GM12878 (cell line): ENCODE data around the gene SLX4IP. TPM values are rescaled to one million over a fixed set of nuclear protein-coding genes. Genes with fewer than 3 reads are reported as not detected.

Source experiments
- ATAC-seq: fragments of 200-7000 bp; cut with Tn5 transposase; 3 replicates; pipeline ENCODE4 v1.9.1; 2020; ENCODE audit warnings: mild to moderate bottlenecking, moderate library complexity
- BruUV-seq: library from RNA; stranded (reverse); fragments of 400-500 nt; replicated peaks from 2 replicates; lab custom pipeline; 2021; lab: Mats Ljungman, UMichigan
- CTCF ChIA-PET: fragments of 300-600 bp; sonication (Branson Sonifier 250); formaldehyde crosslinking; extraction: SDS; loops from one replicate; lab custom pipeline; 2021; ENCODE audit warnings: inconsistent platforms; lab: Yijun Ruan, JAX
- POLR2A ChIA-PET: fragments of 350-600 bp; formaldehyde crosslinking; extraction: SDS; loops from one replicate; lab custom pipeline; 2021; ENCODE audit warnings: inconsistent platforms; lab: Charles Lee
- RAD21 ChIA-PET: fragments of 300-600 bp; sonication (Branson Sonifier 250); formaldehyde crosslinking; loops from one replicate; lab custom pipeline; 2023; ENCODE audit warnings: antibody characterized with exemption; ENCODE audit not compliant: unreplicated experiment; lab: Charles Lee
- SMC1A ChIA-PET: fragments of 300-600 bp; sonication (Branson Sonifier 250); formaldehyde crosslinking; loops from one replicate; lab custom pipeline; 2023; ENCODE audit not compliant: unreplicated experiment, uncharacterized antibody; lab: Charles Lee
- DNase-seq: peaks from one replicate; pipeline ENCODE4 v3.0.0-alpha.2; 2011; ENCODE audit warnings: low read depth, low spot score
- FAIRE-seq: peaks from 3 replicates; lab custom pipeline; 2011; peaks lifted over from hg19 to GRCh38; lab: Jason Lieb, UNC
- H2AFZ ChIP-seq: 2 replicates; pipeline ENCODE4 v1.6.0; 2011; ENCODE audit warnings: low read depth, low read length, control low read depth; ENCODE audit not compliant: control insufficient read depth
- H3K27ac ChIP-seq: 2 replicates; pipeline ENCODE4 v1.5.1; 2011; ENCODE audit warnings: control low read depth; ENCODE audit not compliant: control insufficient read depth, insufficient read depth
- H3K27me3 ChIP-seq, 2 experiments: replicated peaks in 1 of 2; 2 replicates each; pipeline versions ENCODE4 v1.6.0 to v1.6.1; 2011; ENCODE audit warnings: low read length in 1 of 2; ENCODE audit not compliant: control insufficient read depth in 2 of 2, insufficient read depth in 2 of 2
- H3K36me3 ChIP-seq, 2 experiments: 2 replicates each; pipeline ENCODE4 v1.5.1; 2011; ENCODE audit warnings: low read length in 1 of 2; ENCODE audit not compliant: control insufficient read depth in 2 of 2, insufficient read depth in 2 of 2
- H3K4me1 ChIP-seq: 2 replicates; pipeline ENCODE4 v1.6.1; 2011; ENCODE audit warnings: mild to moderate bottlenecking, low read length, moderate library complexity, mixed read lengths; ENCODE audit not compliant: control insufficient read depth, insufficient read depth
- H3K4me2 ChIP-seq: 2 replicates; pipeline ENCODE4 v1.6.0; 2011; ENCODE audit warnings: control low read depth; ENCODE audit not compliant: control insufficient read depth, insufficient read depth
- H3K4me3 ChIP-seq: fragments of 200-600 bp; sonication (generic); 2 replicates; pipeline ENCODE4 v1.5.1; 2016
- H3K79me2 ChIP-seq: 2 replicates; pipeline ENCODE4 v1.6.0; 2011; ENCODE audit warnings: low read length; ENCODE audit not compliant: control insufficient read depth, insufficient read depth
- H3K9ac ChIP-seq: 2 replicates; pipeline ENCODE4 v1.8.0; 2011; ENCODE audit warnings: low read length, control low read depth, mixed read lengths; ENCODE audit not compliant: control insufficient read depth, insufficient read depth
- H3K9me3 ChIP-seq: replicated peaks from 3 replicates; pipeline ENCODE4 v1.5.1; 2011; ENCODE audit warnings: mild to moderate bottlenecking, low read length; ENCODE audit not compliant: control insufficient read depth, insufficient read depth
- H4K20me1 ChIP-seq: 2 replicates; pipeline ENCODE4 v1.6.0; 2011; ENCODE audit not compliant: control insufficient read depth, insufficient read depth
- BHLHE40 ChIP-seq, 2 experiments: fragments of 450-650 bp in 1 of 2; IDR thresholded peaks; 2 replicates each; pipeline ENCODE4 v1.6.1; 2011 to 2017; ENCODE audit warnings: low read depth in 2 of 2, borderline replicate concordance in 1 of 2, improper control_type of control experiment in 1 of 2, low read length in 1 of 2, mild to moderate bottlenecking in 1 of 2
- CHD4 ChIP-seq: fragments of 200-600 bp; sonication (generic); IDR thresholded peaks from 2 replicates; pipeline ENCODE4 v1.6.1; 2016; ENCODE audit warnings: mild to moderate bottlenecking
- PBX3 ChIP-seq: IDR thresholded peaks from 2 replicates; pipeline ENCODE4 v1.6.1; 2011; ENCODE audit warnings: mild to moderate bottlenecking, low read depth, low read length, moderate library complexity; ENCODE audit not compliant: insufficient replicate concordance
- ZBTB4 ChIP-seq: fragments of 450-650 bp; formaldehyde crosslinking; IDR thresholded peaks from 2 replicates; pipeline ENCODE4 v1.4.0; 2022; ENCODE audit warnings: mild to moderate bottlenecking, moderate library complexity
- WGBS: methylation state at CpG from one replicate; pipeline ENCODE4 v1.1.6; 2016; ENCODE audit warnings: low lambda C conversion rate; ENCODE audit not compliant: insufficient replicate concordance, insufficient coverage; ENCODE audit errors: missing lambda C conversion rate; 5-methylcytosine and 5-hydroxymethylcytosine counted together
- in situ Hi-C: fragments of 300-500 bp; cut with MboI; formaldehyde crosslinking; loops from 9 replicates; pipeline ENCODE4 v1.14.3; 2018; ENCODE audit warnings: mixed read lengths
- intact Hi-C: fragments of 100-400 bp; cut with micrococcal nuclease; formaldehyde crosslinking; loops from one replicate; pipeline ENCODE4 v1.14.2; 2022; ENCODE audit not compliant: unreplicated experiment
- polyA plus RNA-seq, 11 experiments: library from polyadenylated mRNA; depleted of rRNA in 4 of 11; unstranded in 6 of 11; stranded (reverse) in 5 of 11; fragments of >200 nt; fragmentation: Nextera tagmentation in 4 of 11; fragmentation: Illumina TruSeq in 1 of 11; extraction: Ambion mirVana in 4 of 11; extraction: Trizol in 1 of 11; gene quantifications; 1 replicate in 1 of 11; 2 replicates in 10 of 11; pipeline versions ENCODE4 v1.2.1 to v1.2.3, GENCODE V29; 2011 to 2016; ENCODE audit warnings: inconsistent platforms in 2 of 11, missing spikeins in 2 of 11, low read depth in 1 of 11
- total RNA-seq, 4 experiments: library from RNA; depleted of rRNA in 3 of 4; stranded (reverse); fragments of >200 nt in 3 of 4; fragmentation: Illumina TruSeq in 1 of 4; extraction: Trizol in 1 of 4; gene quantifications; 2 replicates each; pipeline versions ENCODE4 v1.2.1 to v1.2.3, GENCODE V29; 2013 to 2021

Gene SLX4IP
- total and polyA plus RNA-seq, 10 of the 15 experiments (the other 5 are each of a cell fraction or from before 2014, with no cell fraction given) = 2.2 to 11.0 (median 6.3) TPM

- in situ Hi-C loops = no loop called here
- TF ChIP-seq BHLHE40 (IDR thresholded peaks at IDR 0.05; ENCODE audit: borderline replicate concordance in 1 of 2, low read depth in 2 of 2, low read length in 1 of 2) = no peak
- ATAC-seq (no peak), DNase-seq (no peak), FAIRE-seq (no peak)
- no peaks in the 10 kb centered on the region; a peak in 1 of 4 replicates for H3K36me3 ChIP-seq
- H3K27me3 ChIP-seq = no peaks in the 10 kb centered on the region
- no peaks in the 10 kb centered on the region for H3K9me3 ChIP-seq
- no peak overlapping the region for H2AFZ ChIP-seq
- no peak overlapping the region for H3K4me3 ChIP-seq
- H3K4me1 ChIP-seq = peaks cover 5% of the 10 kb centered on the region
- CTCF ChIA-PET = interaction anchor here (2.1 kb wide), 1 partner anchor 8 kb away, joined by 6 read pairs; no protein-coding TSS in a partner anchor
- SMC1A ChIA-PET = interaction anchor here (0.5 to 1.4 kb wide), 5 partner anchors 9 to 963 kb away, joined by 3 to 6 read pairs (median 3); no protein-coding TSS in a partner anchor
- BruUV-seq = no TSS peak
- WGBS = 74% methylated on average over 4 of the region's 4 CpGs
- RAD21 ChIA-PET = interaction anchor here (1.2 kb wide), 1 partner anchor 15 kb away, joined by 4 read pairs; no protein-coding TSS in a partner anchor
- H3K9ac ChIP-seq = no peak overlapping the region
- intact Hi-C loops = no loop called here
- POLR2A ChIA-PET = no interaction called here
- no peak overlapping the region for H3K27ac ChIP-seq
- H3K79me2 ChIP-seq = no peaks in the 10 kb centered on the region
- no peaks in the 10 kb centered on the region for H4K20me1 ChIP-seq
- no peak overlapping the region for H3K4me2 ChIP-seq
These were observed 146.7 kb downstream of the SLX4IP start for GRCh38 chr20:10581823-10582222.

GRCh38 chr20:10584371-10584770 lies 149.3 kb downstream of the SLX4IP start:
- no peaks in the 10 kb centered on the region for H3K27me3 ChIP-seq
- intact Hi-C loops = no loop called here
- H2AFZ ChIP-seq = no peak overlapping the region
- DNase-seq (no peak), ATAC-seq (no peak), FAIRE-seq (no peak)
- in situ Hi-C loops = no loop called here
- H3K9ac ChIP-seq = no peak overlapping the region
- ChIA-PET SMC1A (interaction anchor here (0.9 to 1.1 kb wide), 3 partner anchors 11 to 19 kb away, joined by 3 to 4 read pairs (median 3); no protein-coding TSS in a partner anchor), RAD21 (no interaction called here), POLR2A (no interaction called here), CTCF (interaction anchor here (0.6 to 1.1 kb wide), 2 partner anchors 26 to 218 kb away, joined by 3 to 4 read pairs; no protein-coding TSS in a partner anchor)
- H3K4me3 ChIP-seq = no peak overlapping the region
- no peak overlapping the region for H3K27ac ChIP-seq
- no peak overlapping the region for H3K4me2 ChIP-seq
- no peaks in the 10 kb centered on the region for H3K9me3 ChIP-seq
- BruUV-seq = no TSS peak
- H4K20me1 ChIP-seq = no peaks in the 10 kb centered on the region
- H3K4me1 ChIP-seq = peaks cover 5% of the 10 kb centered on the region
- TF ChIP-seq PBX3 (no peak), CHD4 (no peak), ZBTB4 (CRISPR knock-in tag) (no peak)
- TF ChIP-seq, all 136 proteins: peak for 0
- Histone ChIP-seq H3K79me2 (no peaks in the 10 kb centered on the region), H3K36me3 (no peaks in the 10 kb centered on the region)
